ENCODE results near the gene RBM33. TPM values are rescaled to one million over a fixed set of nuclear protein-coding genes. Genes with fewer than 3 reads are reported as not detected.

Gene RBM33
- total RNA-seq, 1 experiment from 2014 or later: 34.4 TPM

DNA sequence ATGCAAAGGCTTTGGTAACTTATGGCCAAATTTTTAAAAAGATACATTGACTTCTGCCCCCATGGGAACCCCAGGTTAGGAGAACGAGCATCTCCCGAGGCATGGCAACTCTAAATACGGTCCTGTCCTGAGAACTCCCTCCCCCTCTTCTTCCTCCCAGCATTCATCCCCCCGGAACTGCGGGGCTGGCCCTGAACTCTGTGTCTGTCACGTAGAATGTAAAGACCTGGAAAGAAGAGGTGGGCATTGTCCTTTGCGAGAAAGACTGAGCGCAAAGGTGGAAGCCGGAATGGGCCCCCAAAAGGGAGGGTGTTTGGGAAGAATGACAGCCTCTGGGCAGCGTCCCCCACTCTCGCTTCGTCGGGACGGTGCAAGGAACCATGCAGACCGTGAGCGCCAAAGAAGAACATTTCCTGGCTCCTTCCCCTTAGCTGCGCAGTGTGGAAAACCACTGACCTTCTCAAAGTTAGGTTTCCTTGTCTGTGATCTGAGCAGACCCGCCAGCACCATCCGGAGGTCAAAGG, 146.8 kb downstream of the RBM33 start:
- Histone ChIP-seq H3K4me3 (ENCODE audit: low read length) (no peak overlapping the region), H3K27ac (ENCODE audit: low read length) (no peak overlapping the region), H3K9me3 (ENCODE audit: low read length) (no peaks in the 10 kb centered on the region), H3K4me2 (ENCODE audit: low read depth, low read length, poor library complexity, severe bottlenecking) (no peak overlapping the region), H3K79me2 (ENCODE audit: low read length) (no peaks in the 10 kb centered on the region), H4K20me1 (ENCODE audit: insufficient read depth, low read depth, low read length) (no peaks in the 10 kb centered on the region), H3K36me3 (ENCODE audit: insufficient read depth, low read length) (no peaks in the 10 kb centered on the region), H3K9me2 (replicated peaks; ENCODE audit: insufficient read depth, low read length) (no peaks in the 10 kb centered on the region), H2AFZ (ENCODE audit: low read length) (no peak overlapping the region), H3K4me1 (ENCODE audit: low read length) (peaks cover 5% of the 10 kb centered on the region; the same call in 1 of the 2 replicates), H3K27me3 (ENCODE audit: low read length) (no peaks in the 10 kb centered on the region), H3K9ac (ENCODE audit: low read length) (no peak overlapping the region)
- DNase-seq: no peak

- Histone ChIP-seq H3K4me2 (ENCODE audit: low read depth, low read length, poor library complexity, severe bottlenecking) (no peak overlapping the region), H3K79me2 (ENCODE audit: low read length) (no peaks in the 10 kb centered on the region), H3K9ac (ENCODE audit: low read length) (no peak overlapping the region), H3K4me1 (ENCODE audit: low read length) (peaks cover 5% of the 10 kb centered on the region; the same call in 1 of the 2 replicates), H3K36me3 (ENCODE audit: insufficient read depth, low read length) (no peaks in the 10 kb centered on the region), H3K27ac (ENCODE audit: low read length) (no peak overlapping the region), H3K4me3 (ENCODE audit: low read length) (no peak overlapping the region), H3K9me2 (replicated peaks; ENCODE audit: insufficient read depth, low read length) (no peaks in the 10 kb centered on the region), H4K20me1 (ENCODE audit: insufficient read depth, low read depth, low read length) (no peaks in the 10 kb centered on the region), H2AFZ (ENCODE audit: low read length) (no peak overlapping the region), H3K27me3 (ENCODE audit: low read length) (no peaks in the 10 kb centered on the region), H3K9me3 (ENCODE audit: low read length) (no peaks in the 10 kb centered on the region)
- DNase-seq: no peak
These were observed 147.4 kb downstream of the RBM33 start for GRCh38 chr7:155791836-155792235.

GRCh38 chr7:155792315-155792960, 148.0 kb downstream of the RBM33 start:
- no peak for DNase-seq
- Histone ChIP-seq H3K4me2 (ENCODE audit: low read depth, low read length, poor library complexity, severe bottlenecking) (no peak overlapping the region), H3K27ac (ENCODE audit: low read length) (no peak overlapping the region), H3K9me2 (replicated peaks; ENCODE audit: insufficient read depth, low read length) (no peaks in the 10 kb centered on the region), H4K20me1 (ENCODE audit: insufficient read depth, low read depth, low read length) (no peaks in the 10 kb centered on the region), H3K27me3 (ENCODE audit: low read length) (no peaks in the 10 kb centered on the region), H3K79me2 (ENCODE audit: low read length) (no peaks in the 10 kb centered on the region), H3K4me3 (ENCODE audit: low read length) (no peak overlapping the region), H3K4me1 (ENCODE audit: low read length) (peaks cover 5% of the 10 kb centered on the region; the same call in 1 of the 2 replicates), H3K9ac (ENCODE audit: low read length) (no peak overlapping the region), H2AFZ (ENCODE audit: low read length) (no peak overlapping the region), H3K36me3 (ENCODE audit: insufficient read depth, low read length) (no peaks in the 10 kb centered on the region), H3K9me3 (ENCODE audit: low read length) (no peaks in the 10 kb centered on the region)

DNA sequence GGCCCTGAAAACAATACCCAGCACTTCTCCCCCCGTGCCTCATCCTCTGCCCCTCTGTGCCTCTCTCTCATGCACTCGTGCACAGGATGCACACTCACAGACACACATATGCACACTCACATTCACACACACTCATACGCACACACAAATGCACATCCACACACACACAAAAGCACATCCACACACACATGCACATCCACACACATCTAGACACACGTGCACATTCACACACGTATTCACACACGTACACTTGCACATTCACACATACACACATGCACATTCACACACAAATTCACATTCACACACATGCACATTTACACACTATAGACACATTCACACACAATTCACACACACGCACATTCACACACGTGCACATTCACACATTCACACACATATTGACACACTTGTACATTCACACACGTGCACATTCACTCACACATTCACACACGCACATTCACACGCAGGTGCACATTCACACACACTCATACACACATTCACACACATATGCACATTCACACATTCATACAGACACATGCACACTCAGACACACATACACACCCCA, 148.6 kb downstream of the RBM33 start:
- H3K9me3 ChIP-seq (ENCODE audit: low read length): no peaks in the 10 kb centered on the region
- no peaks in the 10 kb centered on the region for H3K9me2 ChIP-seq (replicated peaks; ENCODE audit: insufficient read depth, low read length)
- DNase-seq: no peak
- H4K20me1 ChIP-seq (ENCODE audit: insufficient read depth, low read depth, low read length): no peaks in the 10 kb centered on the region
- H3K4me1 ChIP-seq (ENCODE audit: low read length): peaks cover 5% of the 10 kb centered on the region; the same call in 1 of the 2 replicates
- no peaks in the 10 kb centered on the region for H3K36me3 ChIP-seq (ENCODE audit: insufficient read depth, low read length)
- H3K27me3 ChIP-seq (ENCODE audit: low read length): no peaks in the 10 kb centered on the region
- H3K4me2 ChIP-seq (ENCODE audit: low read depth, low read length, poor library complexity, severe bottlenecking): no peak overlapping the region
- no peak overlapping the region for H3K9ac ChIP-seq (ENCODE audit: low read length)
- no peak overlapping the region for H3K27ac ChIP-seq (ENCODE audit: low read length)
- H3K79me2 ChIP-seq (ENCODE audit: low read length): no peaks in the 10 kb centered on the region
- H2AFZ ChIP-seq (ENCODE audit: low read length): no peak overlapping the region
- H3K4me3 ChIP-seq (ENCODE audit: low read length): no peak overlapping the region

DNA sequence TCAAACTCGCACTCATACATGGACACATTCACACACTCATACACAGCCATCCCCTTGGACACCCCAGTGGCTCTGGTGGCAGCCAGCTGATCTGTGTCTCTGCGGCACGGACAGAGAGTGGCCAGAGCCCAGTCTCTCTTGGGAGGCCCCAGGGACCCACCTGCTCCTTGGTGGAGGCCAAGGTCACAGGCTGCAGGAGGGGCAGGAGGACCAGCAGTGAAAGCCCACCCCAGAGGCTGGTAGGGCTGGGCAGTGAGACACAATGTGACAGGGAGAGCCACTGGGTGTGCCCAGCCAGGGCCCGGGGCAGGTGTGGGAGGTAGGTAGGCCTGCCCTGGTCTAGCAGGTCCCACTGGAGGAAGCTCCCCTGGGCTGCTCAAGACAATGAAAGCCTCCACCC, 149.3 kb downstream of the RBM33 start:
- H3K9ac ChIP-seq (ENCODE audit: low read length): no peak overlapping the region
- H3K9me3 ChIP-seq (ENCODE audit: low read length): no peaks in the 10 kb centered on the region
- H3K27ac ChIP-seq (ENCODE audit: low read length): no peak overlapping the region
- H3K4me1 ChIP-seq (ENCODE audit: low read length): peaks cover 10% of the 10 kb centered on the region
- no peak overlapping the region for H3K4me2 ChIP-seq (ENCODE audit: low read depth, low read length, poor library complexity, severe bottlenecking)
- no peak overlapping the region for H2AFZ ChIP-seq (ENCODE audit: low read length)
- DNase-seq: no peak
- H3K36me3 ChIP-seq (ENCODE audit: insufficient read depth, low read length): no peaks in the 10 kb centered on the region
- H3K79me2 ChIP-seq (ENCODE audit: low read length): no peaks in the 10 kb centered on the region
- H4K20me1 ChIP-seq (ENCODE audit: insufficient read depth, low read depth, low read length): no peaks in the 10 kb centered on the region
- no peaks in the 10 kb centered on the region for H3K9me2 ChIP-seq (replicated peaks; ENCODE audit: insufficient read depth, low read length)
- H3K27me3 ChIP-seq (ENCODE audit: low read length): no peaks in the 10 kb centered on the region
- H3K4me3 ChIP-seq (ENCODE audit: low read length): no peak overlapping the region

GRCh38 chr7:155794196-155794595, 149.7 kb downstream of the RBM33 start:
- Histone ChIP-seq H3K9me3 (ENCODE audit: low read length) (no peaks in the 10 kb centered on the region), H3K4me2 (ENCODE audit: low read depth, low read length, poor library complexity, severe bottlenecking) (no peak overlapping the region), H3K4me1 (ENCODE audit: low read length) (peaks cover 13% of the 10 kb centered on the region)

GRCh38 chr7:155795401-155795800, 150.9 kb downstream of the RBM33 start:
- H3K9me2 ChIP-seq (replicated peaks; ENCODE audit: insufficient read depth, low read length): no peaks in the 10 kb centered on the region
- peaks cover 13% of the 10 kb centered on the region for H3K4me1 ChIP-seq (ENCODE audit: low read length)
- H3K36me3 ChIP-seq (ENCODE audit: insufficient read depth, low read length): no peaks in the 10 kb centered on the region
- no peak for DNase-seq
- H2AFZ ChIP-seq (ENCODE audit: low read length): no peak overlapping the region
- 0 out of 2 replicates have a peak, but pooled peaks cover 5% of the 10 kb centered on the region for H4K20me1 ChIP-seq (ENCODE audit: insufficient read depth, low read depth, low read length)
- H3K79me2 ChIP-seq (ENCODE audit: low read length): no peaks in the 10 kb centered on the region
- no peak overlapping the region for H3K27ac ChIP-seq (ENCODE audit: low read length)
- H3K4me2 ChIP-seq (ENCODE audit: low read depth, low read length, poor library complexity, severe bottlenecking): no peak overlapping the region
- H3K9me3 ChIP-seq (ENCODE audit: low read length): no peaks in the 10 kb centered on the region
- no peaks in the 10 kb centered on the region for H3K27me3 ChIP-seq (ENCODE audit: low read length)
- no peak overlapping the region for H3K4me3 ChIP-seq (ENCODE audit: low read length)
- no peak overlapping the region for H3K9ac ChIP-seq (ENCODE audit: low read length)

More at GRCh38 chr7:155794196-155794595, 149.7 kb downstream of the RBM33 start:
- Histone ChIP-seq H3K9ac (ENCODE audit: low read length) (no peak overlapping the region), H2AFZ (ENCODE audit: low read length) (no peak overlapping the region), H3K79me2 (ENCODE audit: low read length) (no peaks in the 10 kb centered on the region), H3K4me3 (ENCODE audit: low read length) (no peak overlapping the region), H3K27me3 (ENCODE audit: low read length) (no peaks in the 10 kb centered on the region), H4K20me1 (ENCODE audit: insufficient read depth, low read depth, low read length) (0 out of 2 replicates have a peak, but pooled peaks cover under 1% of the 10 kb centered on the region), H3K36me3 (ENCODE audit: insufficient read depth, low read length) (no peaks in the 10 kb centered on the region), H3K27ac (ENCODE audit: low read length) (no peak overlapping the region), H3K9me2 (replicated peaks; ENCODE audit: insufficient read depth, low read length) (no peaks in the 10 kb centered on the region)
- DNase-seq: no peak

DNA sequence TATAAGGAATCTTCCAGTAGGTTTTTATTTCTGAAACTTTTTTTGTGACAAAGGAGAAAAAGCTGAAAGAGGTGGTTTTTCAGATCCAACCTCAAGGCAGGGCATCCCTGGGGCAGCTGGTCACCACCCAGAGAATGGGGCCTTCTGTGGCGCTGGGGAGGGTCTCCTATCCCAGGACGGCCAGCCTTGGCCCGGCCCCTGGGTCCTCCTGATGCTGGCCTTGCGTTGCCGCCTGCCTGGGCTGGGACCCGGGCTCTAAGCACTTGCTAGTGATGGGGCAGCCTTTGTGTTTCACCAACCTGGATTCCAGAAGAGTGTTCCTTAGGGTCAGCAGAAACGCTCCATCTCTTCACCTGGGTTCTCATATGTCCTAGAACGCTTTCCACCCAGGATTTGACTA, 151.5 kb downstream of the RBM33 start:
- Histone ChIP-seq H3K4me1 (ENCODE audit: low read length) (peaks cover 13% of the 10 kb centered on the region), H3K27ac (ENCODE audit: low read length) (no peak overlapping the region), H4K20me1 (ENCODE audit: insufficient read depth, low read depth, low read length) (0 out of 2 replicates have a peak, but pooled peaks cover 5% of the 10 kb centered on the region), H3K9me2 (replicated peaks; ENCODE audit: insufficient read depth, low read length) (no peaks in the 10 kb centered on the region), H3K79me2 (ENCODE audit: low read length) (no peaks in the 10 kb centered on the region), H3K4me2 (ENCODE audit: low read depth, low read length, poor library complexity, severe bottlenecking) (no peak overlapping the region), H3K4me3 (ENCODE audit: low read length) (no peak overlapping the region), H3K36me3 (ENCODE audit: insufficient read depth, low read length) (no peaks in the 10 kb centered on the region), H3K9ac (ENCODE audit: low read length) (no peak overlapping the region), H3K27me3 (ENCODE audit: low read length) (no peaks in the 10 kb centered on the region), H2AFZ (ENCODE audit: low read length) (no peak overlapping the region), H3K9me3 (ENCODE audit: low read length) (no peaks in the 10 kb centered on the region)
- DNase-seq: no peak
